Naive thymus-derived CD8-positive, alpha-beta T cell (primary cell): ENCODE measurements around the gene BICRA. TPM values are rescaled to one million over a fixed set of nuclear protein-coding genes. Genes with fewer than 3 reads are reported as not detected.
A peak's percentile ranks its signal among the peaks of the same experiment; 100 is the strongest.

ENCODE experiments used
- ATAC-seq, 2 donors: fragments of 150-1000 bp; cut with Tn5 transposase in 1 of 2; sonication (Bioruptor Pico), chemical (Tn5 transposase) in 1 of 2; 1 replicate in 1 of 2; 2 replicates in 1 of 2; pipeline ENCODE4 v1.10.0; 2021; ENCODE audit warnings: mild to moderate bottlenecking in 2 of 2, moderate library complexity in 2 of 2
- POLR2A ChIA-PET: fragments of 350-600 bp; sonication (Branson Sonifier 250); formaldehyde crosslinking; loops from one replicate; lab custom pipeline; 2021; ENCODE audit warnings: antibody characterized with exemption; lab: Charles Lee
- DNase-seq, 10 donors: peaks; one replicate each; pipeline versions ENCODE4 v3.0.0 to v3.0.0-alpha.2; 2020 to 2022
- H3K27ac Mint-ChIP-seq, 10 donors: one replicate each; pipeline ENCODE4 v1.8.0; 2020 to 2022; ENCODE audit warnings: mild to moderate bottlenecking in 10 of 10, mixed read lengths in 10 of 10, moderate library complexity in 4 of 10, inconsistent platforms in 1 of 10
- H3K27me3 Mint-ChIP-seq, 5 donors: one replicate each; pipeline ENCODE4 v1.8.0; 2021 to 2022; ENCODE audit warnings: mixed read lengths in 5 of 5
- H3K36me3 Mint-ChIP-seq, 3 donors: one replicate each; pipeline ENCODE4 v1.8.0; 2020 to 2022; ENCODE audit warnings: mixed read lengths in 3 of 3, mild to moderate bottlenecking in 2 of 3, inconsistent platforms in 1 of 3
- H3K4me1 Mint-ChIP-seq, 4 donors: one replicate each; pipeline ENCODE4 v1.8.0; 2021 to 2022; ENCODE audit warnings: mixed read lengths in 4 of 4
- H3K4me3 Mint-ChIP-seq, 10 donors: one replicate each; pipeline ENCODE4 v1.8.0; 2020 to 2022; ENCODE audit warnings: mild to moderate bottlenecking in 10 of 10, mixed read lengths in 10 of 10, moderate library complexity in 6 of 10, inconsistent platforms in 1 of 10
- H3K9me3 Mint-ChIP-seq, 9 donors: one replicate each; pipeline ENCODE4 v1.8.0; 2020 to 2022; ENCODE audit warnings: mixed read lengths in 9 of 9, mild to moderate bottlenecking in 3 of 9, inconsistent platforms in 1 of 9, moderate library complexity in 1 of 9
- polyA plus RNA-seq, 3 donors: library from polyadenylated mRNA; unstranded; fragments of 300-500 nt; fragmentation: Illumina TruSeq; gene quantifications; one replicate each; pipeline ENCODE4 v1.2.3, GENCODE V29; 2021
- total RNA-seq, 8 experiments: library from RNA in 2 of 8; stranded (reverse) in 2 of 8; gene quantifications; one replicate each; pipeline ENCODE4 v1.2.3 and lab custom pipeline; 2021 to 2026

Gene BICRA
- total and polyA plus RNA-seq, 5 experiments from 2014 or later: 0.23 to 35.5 (median 1.4) TPM

DNA sequence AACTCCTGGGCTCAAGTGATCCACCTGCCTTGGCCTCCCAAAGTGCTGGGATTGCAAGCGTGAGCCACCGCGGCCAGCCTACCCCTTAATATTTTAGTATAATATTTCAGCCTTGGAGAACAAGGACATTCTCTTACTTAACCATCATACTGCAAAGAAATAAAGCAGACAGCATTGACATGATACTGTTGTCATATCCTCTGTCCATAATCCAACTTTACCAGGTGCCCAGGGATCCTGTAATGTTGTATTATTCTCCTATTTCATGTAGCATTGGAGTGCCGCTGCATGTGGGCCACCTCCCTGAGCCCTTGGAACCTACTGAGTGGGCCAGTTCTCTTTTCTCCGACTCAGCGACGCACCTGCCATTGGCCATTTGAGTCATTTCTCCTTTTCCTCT is 82.8 kb downstream of the BICRA start:
- Mint-ChIP-seq H3K9me3 (peaks cover 0 to 1% (median 0%) of the 10 kb centered on the region in 9 donors), H3K4me3 (no peak overlapping the region), H3K4me1 (peaks cover 0 to 6% (median 2%) of the 10 kb centered on the region in 4 donors), H3K27me3 (no peaks in the 10 kb centered on the region), H3K27ac (no peak overlapping the region), H3K36me3 (peaks cover 0 to 39% (median 9%) of the 10 kb centered on the region in 3 donors)
- ATAC-seq: no peak
- POLR2A ChIA-PET: interaction anchor here (0.5 kb wide), 1 partner anchor 361 kb away, joined by 3 read pairs; no protein-coding TSS in a partner anchor
- no peak for DNase-seq

DNA sequence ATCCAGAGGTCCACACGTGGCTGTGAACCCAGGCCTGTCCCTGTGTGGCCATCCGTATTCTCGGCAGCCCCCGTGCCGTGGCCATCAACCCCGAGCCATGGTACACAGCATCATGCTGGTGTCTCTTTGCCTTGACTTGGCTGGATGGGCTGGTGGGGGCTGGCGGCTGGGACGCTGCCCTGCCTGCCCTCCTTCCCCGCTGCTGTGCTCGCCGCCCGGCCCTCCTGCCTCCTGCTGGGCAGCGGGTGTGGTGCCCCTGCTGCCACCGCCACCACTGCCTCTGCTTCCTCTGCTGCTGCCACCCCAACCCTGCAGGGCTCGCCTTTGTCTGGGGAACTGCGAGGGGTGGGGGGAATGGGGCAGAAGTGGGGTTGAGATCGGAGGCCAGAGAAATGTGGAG is 84.6 kb downstream of the BICRA start:
- Mint-ChIP-seq H3K9me3 (peaks cover 0 to 1% (median 0%) of the 10 kb centered on the region in 9 donors), H3K27ac (no peak overlapping the region), H3K36me3 (peaks cover 0 to 36% (median 9%) of the 10 kb centered on the region in 3 donors), H3K4me1 (peaks cover 0 to 9% (median 4%) of the 10 kb centered on the region in 4 donors), H3K4me3 (no peak overlapping the region), H3K27me3 (no peaks in the 10 kb centered on the region)
- ATAC-seq (no peak), DNase-seq (no peak)
- POLR2A ChIA-PET: no interaction called here

DNA sequence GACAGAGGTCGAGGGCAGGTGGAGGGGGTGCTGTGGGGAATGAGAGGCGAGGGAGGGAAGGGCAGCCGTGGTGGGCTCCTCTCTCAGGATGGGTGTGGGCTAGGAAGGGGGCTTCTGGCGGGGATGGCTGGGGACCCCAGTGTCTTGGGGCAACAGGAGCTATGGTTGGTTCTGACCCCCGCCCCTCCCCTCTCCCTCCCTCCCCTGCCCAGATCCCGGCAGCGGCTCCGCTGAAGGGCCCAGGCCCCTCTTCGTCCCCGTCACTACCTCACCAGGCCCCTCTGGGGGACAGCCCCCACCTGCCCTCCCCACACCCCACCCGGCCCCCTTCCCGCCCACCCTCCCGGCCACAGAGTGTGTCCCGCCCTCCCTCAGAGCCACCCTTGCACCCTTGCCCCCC is 85.0 kb downstream of the BICRA start:
- H3K36me3 Mint-ChIP-seq: peaks cover 0 to 38% (median 9%) of the 10 kb centered on the region in 3 donors
- ATAC-seq: no peak
- POLR2A ChIA-PET: interaction anchor here (0.6 kb wide), 1 partner anchor 8 kb away, joined by 5 read pairs; no protein-coding TSS in a partner anchor
- no peak for DNase-seq
- no peaks in the 10 kb centered on the region for H3K27me3 Mint-ChIP-seq
- H3K4me3 Mint-ChIP-seq: no peak overlapping the region
- H3K9me3 Mint-ChIP-seq: peaks cover 0 to 1% (median 0%) of the 10 kb centered on the region in 9 donors
- H3K4me1 Mint-ChIP-seq: peaks cover 0 to 9% (median 4%) of the 10 kb centered on the region in 4 donors
- no peak overlapping the region for H3K27ac Mint-ChIP-seq

DNA sequence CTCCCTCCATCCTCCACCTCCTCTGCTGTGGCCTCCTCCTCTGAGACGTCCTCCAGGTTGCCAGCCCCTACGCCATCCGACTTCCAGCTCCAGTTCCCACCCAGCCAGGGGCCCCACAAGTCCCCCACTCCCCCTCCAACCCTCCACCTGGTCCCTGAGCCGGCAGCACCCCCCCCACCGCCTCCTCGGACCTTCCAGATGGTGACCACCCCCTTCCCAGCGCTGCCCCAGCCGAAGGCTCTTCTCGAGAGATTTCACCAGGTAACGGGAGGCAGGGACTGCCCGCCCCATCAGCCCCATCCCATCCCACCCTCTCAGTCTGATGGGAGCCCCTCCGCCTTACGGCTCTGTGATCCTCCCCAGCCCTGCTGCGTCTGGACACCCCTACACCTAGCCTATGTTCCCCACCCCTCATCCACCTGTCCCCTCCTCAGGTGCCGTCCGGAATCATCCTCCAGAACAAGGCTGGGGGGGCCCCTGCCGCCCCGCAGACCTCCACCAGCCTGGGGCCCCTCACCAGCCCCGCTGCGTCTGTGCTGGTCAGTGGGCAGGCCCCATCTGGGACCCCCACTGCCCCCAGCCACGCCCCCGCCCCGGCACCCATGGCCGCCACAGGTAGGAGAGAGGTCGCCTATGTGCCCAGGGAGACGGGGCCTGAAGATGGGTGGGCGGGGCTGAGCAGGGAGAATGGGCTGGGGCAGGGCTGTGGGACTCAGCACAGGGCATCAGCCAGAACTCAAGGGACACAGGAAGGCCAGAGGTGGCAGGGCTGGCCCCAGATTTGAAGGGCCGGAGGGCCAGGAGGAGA is 85.7 kb downstream of the BICRA start:
- Mint-ChIP-seq H3K27me3 (no peaks in the 10 kb centered on the region), H3K4me3 (no peak overlapping the region), H3K36me3 (peaks cover 0 to 40% (median 8%) of the 10 kb centered on the region in 3 donors), H3K4me1 (peaks cover 0 to 9% (median 4%) of the 10 kb centered on the region in 4 donors), H3K27ac (no peak overlapping the region), H3K9me3 (peaks cover 0 to 1% (median 0%) of the 10 kb centered on the region in 9 donors)
- DNase-seq (no peak), ATAC-seq (no peak)
- POLR2A ChIA-PET: interaction anchor here (0.6 kb wide), 1 partner anchor 8 kb away, joined by 5 read pairs; no protein-coding TSS in a partner anchor

DNA sequence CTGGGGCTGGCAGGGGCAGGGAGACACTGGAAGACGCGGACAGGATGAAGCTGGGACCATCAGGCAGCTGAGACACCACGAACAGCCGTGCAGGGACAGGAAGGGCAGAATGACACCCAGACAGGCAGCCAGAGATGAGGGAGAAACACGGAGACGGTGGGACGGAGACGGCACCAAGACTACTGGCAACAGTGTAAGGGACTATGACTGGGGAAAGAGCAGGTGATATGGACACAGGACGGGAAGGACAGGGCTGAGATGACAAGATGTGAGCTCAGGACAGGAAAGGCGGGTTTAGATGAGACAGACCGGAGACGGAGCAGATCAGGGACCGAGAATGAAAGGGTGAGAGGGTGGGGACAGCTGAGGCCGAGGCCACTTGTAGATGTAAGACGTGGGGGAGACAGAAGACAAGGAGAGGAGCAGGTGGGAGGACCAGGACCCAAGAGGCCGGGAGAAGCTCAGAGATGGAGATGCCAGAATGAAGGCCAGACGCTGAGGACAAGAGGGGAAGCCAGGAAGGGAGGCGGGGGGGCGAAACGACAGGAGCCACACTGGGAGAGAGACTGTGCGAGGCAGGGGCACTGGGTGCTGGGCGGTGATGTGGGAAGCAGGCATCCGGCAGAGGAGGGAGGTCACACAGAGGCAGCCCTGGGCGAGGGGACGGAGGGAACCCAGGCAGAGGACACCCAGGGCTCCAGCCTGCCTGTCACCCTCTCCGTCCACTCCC is 86.8 kb downstream of the BICRA start:
- no peaks in the 10 kb centered on the region for H3K27me3 Mint-ChIP-seq
- no peak for ATAC-seq
- H3K9me3 Mint-ChIP-seq: peaks cover 0 to 1% (median 0%) of the 10 kb centered on the region in 9 donors
- peaks cover 0 to 45% (median 7%) of the 10 kb centered on the region in 3 donors for H3K36me3 Mint-ChIP-seq
- H3K4me1 Mint-ChIP-seq: peaks cover 0 to 8% (median 4%) of the 10 kb centered on the region in 4 donors
- peak overlapping the region in 4 of 10 donors; percentile 25 to 83 (median 76) for H3K27ac Mint-ChIP-seq
- POLR2A ChIA-PET: no interaction called here
- no peak for DNase-seq
- no peak overlapping the region for H3K4me3 Mint-ChIP-seq

DNA sequence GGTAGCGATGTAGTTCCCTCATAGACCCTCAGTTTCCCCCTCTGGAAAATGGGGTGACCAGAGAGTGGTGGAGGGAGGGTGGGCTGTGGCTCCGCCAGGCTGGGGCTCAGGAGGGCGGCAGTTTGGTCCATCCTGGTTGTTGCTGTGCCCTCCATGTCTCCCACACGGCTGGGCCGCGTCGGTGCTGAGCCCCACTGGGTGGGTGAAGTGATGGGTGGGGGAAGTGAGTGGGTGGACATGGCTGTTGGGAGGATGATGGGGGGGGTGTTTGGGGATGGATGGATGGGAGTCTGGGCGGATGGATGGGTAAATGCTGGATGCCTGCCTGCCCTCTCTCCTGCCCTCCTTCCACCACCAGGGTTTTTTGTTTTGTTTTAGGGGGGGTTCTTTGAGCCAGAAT is 87.7 kb downstream of the BICRA start:
- H3K27me3 Mint-ChIP-seq: no peaks in the 10 kb centered on the region
- peaks cover 0 to 1% (median 0%) of the 10 kb centered on the region in 9 donors for H3K9me3 Mint-ChIP-seq
- ATAC-seq: no peak
- peaks cover 0 to 42% (median 3%) of the 10 kb centered on the region in 3 donors for H3K36me3 Mint-ChIP-seq
- no peak overlapping the region for H3K4me3 Mint-ChIP-seq
- POLR2A ChIA-PET: no interaction called here
- no peak overlapping the region for H3K27ac Mint-ChIP-seq
- peaks cover 0 to 6% (median 4%) of the 10 kb centered on the region in 4 donors for H3K4me1 Mint-ChIP-seq
- no peak for DNase-seq

DNA sequence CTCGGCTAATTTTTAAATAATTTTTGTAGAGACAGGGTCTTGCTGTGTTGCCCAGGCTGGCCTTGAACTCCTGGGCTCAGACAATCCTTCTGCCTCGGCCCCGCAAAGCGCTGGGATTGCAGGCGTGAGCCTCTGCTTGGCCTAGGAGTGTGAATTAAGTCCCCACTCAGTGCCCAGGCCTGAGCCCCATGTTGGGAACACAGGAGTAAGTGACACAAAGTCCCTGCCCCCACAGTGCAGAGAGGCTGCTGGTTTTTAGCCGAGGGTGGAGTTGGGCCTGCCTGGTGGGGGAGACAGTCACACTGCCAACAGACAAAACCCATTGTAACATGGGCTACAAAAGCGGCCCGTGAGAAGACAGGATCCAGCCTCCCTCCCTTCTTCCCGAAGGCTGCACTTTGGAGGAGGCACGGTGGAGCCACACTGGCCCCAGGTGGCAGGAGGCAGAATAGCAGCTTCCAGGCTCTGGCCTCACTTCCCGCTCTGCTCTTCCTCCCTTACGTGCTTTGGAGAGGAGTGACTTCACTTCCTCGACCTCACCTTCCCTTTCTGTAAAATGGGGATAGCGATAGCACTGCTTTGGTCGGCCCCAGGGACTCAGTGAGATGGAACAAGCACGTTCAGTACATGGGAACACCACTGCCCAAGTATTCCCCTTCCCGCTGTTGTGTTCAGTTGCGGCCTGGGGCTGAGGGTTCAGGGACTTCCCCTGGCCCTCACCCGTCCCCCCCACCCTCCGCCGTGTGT is 89.1 kb downstream of the BICRA start:
- DNase-seq (peak in 8 of 10 donors; percentile 21 to 50 (median 44)), ATAC-seq (peak; percentile 65 to 72)
- no peaks in the 10 kb centered on the region for H3K27me3 Mint-ChIP-seq
- POLR2A ChIA-PET: interaction anchor here (1.8 kb wide), 1 partner anchor 264 kb away, joined by 4 read pairs; no protein-coding TSS in a partner anchor
- H3K36me3 Mint-ChIP-seq: peaks cover 0 to 37% (median 4%) of the 10 kb centered on the region in 3 donors
- H3K9me3 Mint-ChIP-seq: peaks cover 0 to 1% (median 0%) of the 10 kb centered on the region in 9 donors
- no peak overlapping the region for H3K4me3 Mint-ChIP-seq
- peaks cover 0 to 6% (median 4%) of the 10 kb centered on the region in 4 donors for H3K4me1 Mint-ChIP-seq
- H3K27ac Mint-ChIP-seq: peak overlapping the region in 4 of 10 donors; percentile 15 to 62 (median 47)

DNA sequence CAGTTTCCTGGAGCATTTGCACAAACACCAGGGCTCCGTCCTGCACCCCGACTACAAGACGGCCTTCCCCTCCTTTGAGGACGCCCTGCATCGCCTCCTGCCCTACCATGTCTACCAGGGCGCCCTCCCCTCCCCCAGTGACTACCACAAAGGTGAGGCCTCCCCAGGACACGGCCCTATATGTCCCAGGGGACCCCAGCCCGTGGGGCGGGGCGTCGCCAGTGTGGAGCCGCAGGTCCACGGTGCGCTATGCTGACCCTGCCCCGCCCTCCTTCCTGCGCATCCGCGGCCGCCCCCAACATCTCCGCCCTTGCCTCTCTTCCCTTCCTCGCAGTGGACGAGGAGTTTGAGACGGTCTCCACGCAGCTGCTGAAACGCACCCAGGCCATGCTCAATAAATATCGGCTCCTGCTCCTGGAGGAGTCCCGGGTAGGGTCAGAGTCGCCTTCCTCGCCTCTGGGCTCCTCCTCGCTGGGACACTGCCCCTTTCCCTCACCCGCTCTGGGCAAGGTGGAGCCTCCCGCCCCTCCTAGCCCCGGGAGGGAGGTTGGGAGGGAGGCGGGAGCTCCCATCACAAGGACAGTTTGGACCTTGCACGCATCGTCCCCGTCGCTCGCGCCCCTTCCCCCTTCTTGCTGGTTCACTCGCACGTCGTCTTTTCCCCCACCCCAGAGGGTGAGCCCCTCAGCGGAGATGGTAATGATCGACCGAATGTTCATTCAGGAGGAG is 89.9 kb downstream of the BICRA start:
- DNase-seq: no peak
- no peak for ATAC-seq
- H3K4me1 Mint-ChIP-seq: peaks cover 0 to 6% (median 4%) of the 10 kb centered on the region in 4 donors
- peaks cover 0 to 40% (median 7%) of the 10 kb centered on the region in 3 donors for H3K36me3 Mint-ChIP-seq
- H3K4me3 Mint-ChIP-seq: no peak overlapping the region
- peaks cover 0 to 1% (median 0%) of the 10 kb centered on the region in 9 donors for H3K9me3 Mint-ChIP-seq
- H3K27me3 Mint-ChIP-seq: no peaks in the 10 kb centered on the region
- POLR2A ChIA-PET: interaction anchor here (1.8 kb wide), 1 partner anchor 265 kb away, joined by 4 read pairs; no protein-coding TSS in a partner anchor
- peak overlapping the region in 1 of 10 donors; percentile 24 for H3K27ac Mint-ChIP-seq

DNA sequence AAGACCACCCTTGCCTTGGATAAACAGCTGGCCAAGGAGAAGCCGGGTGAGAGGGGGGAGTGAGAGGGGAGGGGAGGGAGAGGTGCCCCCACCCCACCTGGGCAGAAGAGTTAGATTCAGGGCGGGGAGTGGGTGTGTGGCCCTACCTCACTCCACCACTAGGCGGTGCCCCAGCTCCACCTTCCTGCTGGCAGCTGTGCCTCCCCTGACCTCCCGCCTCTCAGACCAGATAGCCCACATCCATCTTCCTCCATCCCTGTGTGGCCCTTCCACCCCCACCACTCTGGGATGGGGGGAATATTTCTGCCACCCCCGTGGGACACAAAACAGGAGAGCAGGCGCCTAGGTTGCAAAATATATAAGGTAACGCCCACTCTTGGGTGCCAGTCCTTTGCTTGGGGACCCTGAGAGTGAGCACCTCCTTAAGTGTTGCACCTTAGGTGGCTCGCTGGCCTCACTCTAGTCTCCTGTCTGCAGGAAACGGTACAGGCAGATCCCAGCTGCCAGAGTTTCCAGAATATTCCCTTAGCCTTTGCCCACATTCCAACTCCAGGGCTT is 90.5 kb downstream of the BICRA start:
- DNase-seq: peak in 9 of 10 donors; percentile 15 to 47 (median 35)
- Mint-ChIP-seq H3K36me3 (peaks cover 0 to 42% (median 7%) of the 10 kb centered on the region in 3 donors), H3K4me3 (no peak overlapping the region), H3K27ac (peak overlapping the region in 1 of 10 donors; percentile 15), H3K27me3 (no peaks in the 10 kb centered on the region), H3K9me3 (peaks cover 0 to 1% (median 0%) of the 10 kb centered on the region in 9 donors), H3K4me1 (peaks cover 0 to 6% (median 4%) of the 10 kb centered on the region in 4 donors)
- POLR2A ChIA-PET: interaction anchor here (1.0 to 1.8 kb wide), 2 partner anchors 263 to 266 kb away, joined by 4 read pairs; no protein-coding TSS in a partner anchor
- ATAC-seq: peak; percentile 66 to 70

DNA sequence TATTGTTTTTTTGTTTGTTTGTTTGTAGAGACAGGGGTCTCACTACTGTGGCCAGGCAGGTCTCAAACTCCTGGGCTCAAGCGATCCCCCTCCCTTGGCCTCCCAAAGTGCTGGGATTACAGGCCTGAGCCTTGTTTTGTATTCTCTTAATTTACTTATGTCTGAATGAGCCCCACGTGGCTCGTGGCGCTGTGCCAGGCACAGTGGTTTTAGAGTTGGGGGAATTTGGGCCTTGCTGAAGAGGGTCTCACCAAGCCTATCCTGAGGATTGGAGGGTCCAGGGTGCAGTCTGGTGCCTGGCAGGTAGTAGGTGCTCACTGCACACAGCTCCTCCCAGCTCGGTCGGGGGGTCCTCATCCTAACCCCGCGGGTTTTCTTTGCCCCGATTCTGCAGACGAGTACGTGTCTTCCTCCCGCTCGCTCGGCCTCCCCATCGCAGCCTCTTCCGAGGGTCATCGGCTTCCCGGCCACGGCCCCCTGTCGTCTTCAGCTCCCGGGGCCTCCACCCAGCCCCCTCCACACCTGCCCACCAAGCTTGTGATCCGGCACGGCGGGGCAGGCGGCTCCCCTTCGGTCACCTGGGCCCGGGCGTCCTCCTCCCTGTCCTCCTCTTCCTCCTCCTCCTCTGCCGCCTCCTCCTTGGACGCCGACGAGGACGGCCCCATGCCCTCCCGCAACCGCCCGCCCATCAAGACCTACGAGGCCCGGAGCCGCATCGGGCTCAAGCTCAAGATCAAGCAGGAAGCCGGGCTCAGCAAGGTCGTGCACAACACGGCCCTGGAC is 92.2 kb downstream of the BICRA start:
- Mint-ChIP-seq H3K27me3 (no peaks in the 10 kb centered on the region), H3K4me1 (peaks cover 0 to 6% (median 2%) of the 10 kb centered on the region in 4 donors), H3K36me3 (peaks cover 0 to 40% (median 5%) of the 10 kb centered on the region in 3 donors), H3K4me3 (no peak overlapping the region), H3K9me3 (no peaks in the 10 kb centered on the region), H3K27ac (no peak overlapping the region)
- POLR2A ChIA-PET: interaction anchor here (0.6 kb wide), 3 partner anchors 126 to 708 kb away, joined by 3 to 5 read pairs (median 3); no protein-coding TSS in a partner anchor
- ATAC-seq (no peak), DNase-seq (no peak)
